Chondrocyte (in vitro differentiated cells): Measurements from ENCODE around the gene MKLN1. TPM values are rescaled to one million over a fixed set of nuclear protein-coding genes. Genes with fewer than 3 reads are reported as not detected.
"Not testable (repeated sequence)": the region's sequence is repeated elsewhere in the genome, so short reads cannot be mapped to it uniquely, and the experiment has no call there.

ENCODE experiments used
- DNase-seq: peaks from one replicate; pipeline ENCODE4 v3.0.0; 2021; ENCODE audit warnings: mixed read lengths, low spot score
- H3K27ac Mint-ChIP-seq: one replicate; pipeline ENCODE4 v1.8.0; 2021; ENCODE audit warnings: mild to moderate bottlenecking, moderate library complexity, mixed read lengths; ENCODE audit not compliant: unreplicated experiment
- H3K27me3 Mint-ChIP-seq: 2 replicates; pipeline ENCODE4 v1.8.0; 2021; ENCODE audit warnings: low read depth, mixed read lengths
- H3K36me3 Mint-ChIP-seq: 2 replicates; pipeline ENCODE4 v1.8.0; 2021; ENCODE audit warnings: low read depth, mixed read lengths
- H3K4me1 Mint-ChIP-seq: 2 replicates; pipeline ENCODE4 v1.8.0; 2021; ENCODE audit warnings: low read depth, mild to moderate bottlenecking, mixed read lengths
- H3K4me3 Mint-ChIP-seq: one replicate; pipeline ENCODE4 v1.8.0; 2021; ENCODE audit warnings: mild to moderate bottlenecking, moderate library complexity, mixed read lengths; ENCODE audit not compliant: unreplicated experiment
- H3K9me3 Mint-ChIP-seq: 2 replicates; pipeline ENCODE4 v1.8.0; 2021; ENCODE audit warnings: low read depth, mixed read lengths
- CTCF ChIP-seq: fragments of 200-600 bp; sonication (generic); IDR thresholded peaks from 2 replicates; pipeline ENCODE4 v1.5.0; 2021; ENCODE audit warnings: antibody characterized with exemption, mild to moderate bottlenecking, moderate library complexity
- total RNA-seq: library from RNA; stranded (reverse); gene quantifications from 3 replicates; pipeline ENCODE4 v1.2.1, GENCODE V29; 2021

Gene MKLN1
- total RNA-seq, 1 donor from 2014 or later: 33.4 TPM

GRCh38 chr7:131459256-131459655 lies 131.6 kb downstream of the MKLN1 start:
- Mint-ChIP-seq H3K4me1 (peaks cover 14% of the 10 kb centered on the region), H3K4me3 (no peak overlapping the region), H3K27me3 (no peaks in the 10 kb centered on the region), H3K36me3 (peaks cover 13% of the 10 kb centered on the region), H3K27ac (no peak overlapping the region), H3K9me3 (no peaks in the 10 kb centered on the region)
- TF ChIP-seq CTCF: no peak
- DNase-seq: no peak

GRCh38 chr7:131462059-131462458 lies 134.4 kb downstream of the MKLN1 start:
- no peak overlapping the region for H3K27ac Mint-ChIP-seq
- DNase-seq: no peak
- H3K4me1 Mint-ChIP-seq: peaks cover 11% of the 10 kb centered on the region
- TF ChIP-seq CTCF: no peak
- no peaks in the 10 kb centered on the region for H3K27me3 Mint-ChIP-seq
- no peaks in the 10 kb centered on the region for H3K9me3 Mint-ChIP-seq
- peaks cover 14% of the 10 kb centered on the region for H3K36me3 Mint-ChIP-seq
- no peak overlapping the region for H3K4me3 Mint-ChIP-seq

- H3K36me3 Mint-ChIP-seq: peaks cover 17% of the 10 kb centered on the region
- not testable (repeated sequence) for H3K27me3 Mint-ChIP-seq, H3K9me3 Mint-ChIP-seq, H3K27ac Mint-ChIP-seq, H3K4me3 Mint-ChIP-seq, DNase-seq
- peaks cover 11% of the 10 kb centered on the region for H3K4me1 Mint-ChIP-seq
Measured at GRCh38 chr7:131462715-131463114, 135.0 kb downstream of the MKLN1 start.

- H3K4me3 Mint-ChIP-seq: no peak overlapping the region
- H3K27me3 Mint-ChIP-seq: no peaks in the 10 kb centered on the region
- no peak overlapping the region for H3K27ac Mint-ChIP-seq
- no peak for DNase-seq
- H3K36me3 Mint-ChIP-seq: peaks cover 23% of the 10 kb centered on the region
- no peak for TF ChIP-seq CTCF
- no peaks in the 10 kb centered on the region for H3K9me3 Mint-ChIP-seq
- H3K4me1 Mint-ChIP-seq: peaks cover 13% of the 10 kb centered on the region
Measured at GRCh38 chr7:131466735-131467365, 139.2 kb downstream of the MKLN1 start.

- DNase-seq: no peak
- no peak overlapping the region for H3K27ac Mint-ChIP-seq
- TF ChIP-seq CTCF: no peak
- no peak overlapping the region for H3K4me3 Mint-ChIP-seq
- H3K4me1 Mint-ChIP-seq: peaks cover 21% of the 10 kb centered on the region
- peaks cover 4% of the 10 kb centered on the region for H3K9me3 Mint-ChIP-seq
- H3K27me3 Mint-ChIP-seq: no peaks in the 10 kb centered on the region
- peaks cover 20% of the 10 kb centered on the region for H3K36me3 Mint-ChIP-seq
Measured at GRCh38 chr7:131467788-131468187, 140.1 kb downstream of the MKLN1 start.
